T-helper 17 cell (primary cell): ENCODE results near the gene TNFAIP1. TPM values are rescaled to one million over a fixed set of nuclear protein-coding genes. Genes with fewer than 3 reads are reported as not detected.
A peak's percentile ranks its signal among the peaks of the same experiment; 100 is the strongest.

ENCODE experiments used
- ATAC-seq: fragments of 150-1000 bp; cut with Tn5 transposase; 2 replicates; pipeline ENCODE4 v1.10.0; 2021; ENCODE audit warnings: mild to moderate bottlenecking, moderate library complexity
- DNase-seq, 3 donors: peaks; one replicate each; pipeline versions ENCODE4 v3.0.0 to v3.0.0-alpha.2; 2020 to 2021
- H3K9me3 ChIP-seq: one replicate; pipeline ENCODE4 v1.7.0; 2013; ENCODE audit warnings: low read length, mild to moderate bottlenecking; ENCODE audit not compliant: control insufficient read depth, poor library complexity, severe bottlenecking
- H3K27ac Mint-ChIP-seq: one replicate; pipeline ENCODE4 v1.8.0; 2022; ENCODE audit warnings: mild to moderate bottlenecking, moderate library complexity, mixed read lengths
- H3K27me3 Mint-ChIP-seq: one replicate; pipeline ENCODE4 v1.8.0; 2022; ENCODE audit warnings: mixed read lengths
- H3K36me3 Mint-ChIP-seq: one replicate; pipeline ENCODE4 v1.8.0; 2022; ENCODE audit warnings: low read depth, mixed read lengths
- H3K4me1 Mint-ChIP-seq: one replicate; pipeline ENCODE4 v1.8.0; 2022; ENCODE audit warnings: mild to moderate bottlenecking, mixed read lengths
- H3K4me3 Mint-ChIP-seq: one replicate; pipeline ENCODE4 v1.8.0; 2022; ENCODE audit warnings: mild to moderate bottlenecking, moderate library complexity, mixed read lengths
- total RNA-seq, 4 donors: library from RNA in 2 of 4; stranded (reverse) in 2 of 4; gene quantifications; one replicate each; pipeline ENCODE4 v1.2.3 and lab custom pipeline; 2022 to 2026

The TNFAIP1 gene
- total RNA-seq, 2 donors from 2014 or later = 8.8 to 14.0 TPM

- peak overlapping the region; percentile 60 for H3K27ac Mint-ChIP-seq
- H3K4me3 Mint-ChIP-seq = peak overlapping the region; percentile 97
- H3K27me3 Mint-ChIP-seq = no peaks in the 10 kb centered on the region
- no peaks in the 10 kb centered on the region for H3K36me3 Mint-ChIP-seq
- ATAC-seq = no peak
- no peaks in the 10 kb centered on the region for H3K9me3 ChIP-seq
- H3K4me1 Mint-ChIP-seq = peaks cover 13% of the 10 kb centered on the region
- DNase-seq = no peak
Observed at GRCh38 chr17:28372945-28373274, 37.3 kb downstream of the TNFAIP1 start.

- H3K4me1 Mint-ChIP-seq = peaks cover 23% of the 10 kb centered on the region
- no peaks in the 10 kb centered on the region for H3K27me3 Mint-ChIP-seq
- DNase-seq (no peak), ATAC-seq (no peak)
- no peak overlapping the region for H3K4me3 Mint-ChIP-seq
- H3K27ac Mint-ChIP-seq = no peak overlapping the region
- H3K9me3 ChIP-seq = no peaks in the 10 kb centered on the region
- peaks cover 7% of the 10 kb centered on the region for H3K36me3 Mint-ChIP-seq
Observed at GRCh38 chr17:28379814-28380801, 44.5 kb downstream of the TNFAIP1 start.

- no peak for DNase-seq
- no peak for ATAC-seq
- Mint-ChIP-seq H3K27ac (no peak overlapping the region), H3K36me3 (peaks cover 7% of the 10 kb centered on the region), H3K4me3 (no peak overlapping the region), H3K27me3 (no peaks in the 10 kb centered on the region), H3K4me1 (peaks cover 29% of the 10 kb centered on the region)
- no peaks in the 10 kb centered on the region for H3K9me3 ChIP-seq
Observed at GRCh38 chr17:28381141-28381825, 45.7 kb downstream of the TNFAIP1 start.

GRCh38 chr17:28384281-28385036 lies 48.9 kb downstream of the TNFAIP1 start:
- Mint-ChIP-seq H3K4me3 (peak overlapping the region; percentile 94), H3K27me3 (no peaks in the 10 kb centered on the region), H3K4me1 (peaks cover 22% of the 10 kb centered on the region), H3K27ac (peak overlapping the region; percentile 91), H3K36me3 (peaks cover 2% of the 10 kb centered on the region)
- no peaks in the 10 kb centered on the region for H3K9me3 ChIP-seq
- ATAC-seq (peak; percentile 94), DNase-seq (peak in 2 of 3 donors; percentile 46)

GRCh38 chr17:28385037-28385400 lies 49.5 kb downstream of the TNFAIP1 start:
- H3K9me3 ChIP-seq = no peaks in the 10 kb centered on the region
- peak; percentile 14 for ATAC-seq
- H3K4me3 Mint-ChIP-seq = peak overlapping the region; percentile 94
- H3K4me1 Mint-ChIP-seq = peaks cover 23% of the 10 kb centered on the region
- H3K27me3 Mint-ChIP-seq = no peaks in the 10 kb centered on the region
- H3K27ac Mint-ChIP-seq = peak overlapping the region; percentile 91
- no peak for DNase-seq
- peaks cover 5% of the 10 kb centered on the region for H3K36me3 Mint-ChIP-seq

GRCh38 chr17:28385406-28385805 lies 49.8 kb downstream of the TNFAIP1 start:
- peak overlapping the region; percentile 91 for H3K27ac Mint-ChIP-seq
- H3K4me1 Mint-ChIP-seq = peaks cover 23% of the 10 kb centered on the region

GRCh38 chr17:28386391-28386790 lies 50.8 kb downstream of the TNFAIP1 start:
- H3K4me1 Mint-ChIP-seq = peaks cover 21% of the 10 kb centered on the region
- peaks cover 8% of the 10 kb centered on the region for H3K36me3 Mint-ChIP-seq
- no peaks in the 10 kb centered on the region for H3K27me3 Mint-ChIP-seq
- H3K9me3 ChIP-seq = no peaks in the 10 kb centered on the region
- H3K27ac Mint-ChIP-seq = no peak overlapping the region
- ATAC-seq = no peak
- H3K4me3 Mint-ChIP-seq = no peak overlapping the region
- no peak for DNase-seq

More at GRCh38 chr17:28385406-28385805, 49.8 kb downstream of the TNFAIP1 start:
- no peaks in the 10 kb centered on the region for H3K27me3 Mint-ChIP-seq
- peak; percentile 4 for ATAC-seq
- DNase-seq = no peak
- H3K36me3 Mint-ChIP-seq = peaks cover 6% of the 10 kb centered on the region
- H3K4me3 Mint-ChIP-seq = peak overlapping the region; percentile 94
- H3K9me3 ChIP-seq = no peaks in the 10 kb centered on the region

GRCh38 chr17:28388106-28388505 lies 52.5 kb downstream of the TNFAIP1 start:
- no peak for ATAC-seq
- Mint-ChIP-seq H3K27me3 (no peaks in the 10 kb centered on the region), H3K27ac (no peak overlapping the region), H3K4me3 (no peak overlapping the region), H3K36me3 (peaks cover 8% of the 10 kb centered on the region), H3K4me1 (peaks cover 19% of the 10 kb centered on the region)
- no peak for DNase-seq
- H3K9me3 ChIP-seq = no peaks in the 10 kb centered on the region

- H3K4me1 Mint-ChIP-seq = peaks cover 17% of the 10 kb centered on the region
Observed at GRCh38 chr17:28390141-28390540, 54.6 kb downstream of the TNFAIP1 start.

GRCh38 chr17:28390563-28390962 lies 55.0 kb downstream of the TNFAIP1 start:
- H3K9me3 ChIP-seq = no peaks in the 10 kb centered on the region
- Mint-ChIP-seq H3K36me3 (peaks cover 11% of the 10 kb centered on the region), H3K4me1 (peaks cover 13% of the 10 kb centered on the region), H3K4me3 (no peak overlapping the region), H3K27me3 (no peaks in the 10 kb centered on the region), H3K27ac (no peak overlapping the region)
- DNase-seq (no peak), ATAC-seq (no peak)

More at GRCh38 chr17:28390141-28390540, 54.6 kb downstream of the TNFAIP1 start:
- Mint-ChIP-seq H3K36me3 (peaks cover 11% of the 10 kb centered on the region), H3K27ac (no peak overlapping the region), H3K4me3 (no peak overlapping the region), H3K27me3 (no peaks in the 10 kb centered on the region)
- no peak for ATAC-seq
- DNase-seq = no peak
- no peaks in the 10 kb centered on the region for H3K9me3 ChIP-seq

GRCh38 chr17:28390984-28391383 lies 55.4 kb downstream of the TNFAIP1 start:
- DNase-seq (no peak), ATAC-seq (no peak)
- no peaks in the 10 kb centered on the region for H3K9me3 ChIP-seq
- peaks cover 13% of the 10 kb centered on the region for H3K4me1 Mint-ChIP-seq
- no peaks in the 10 kb centered on the region for H3K27me3 Mint-ChIP-seq
- H3K27ac Mint-ChIP-seq = no peak overlapping the region
- H3K4me3 Mint-ChIP-seq = no peak overlapping the region
- peaks cover 11% of the 10 kb centered on the region for H3K36me3 Mint-ChIP-seq

GRCh38 chr17:28391401-28391800 lies 55.8 kb downstream of the TNFAIP1 start:
- H3K36me3 Mint-ChIP-seq = peaks cover 11% of the 10 kb centered on the region
- H3K4me1 Mint-ChIP-seq = peaks cover 11% of the 10 kb centered on the region
- DNase-seq (no peak), ATAC-seq (no peak)
- H3K27me3 Mint-ChIP-seq = no peaks in the 10 kb centered on the region
- H3K9me3 ChIP-seq = no peaks in the 10 kb centered on the region
- no peak overlapping the region for H3K4me3 Mint-ChIP-seq
- no peak overlapping the region for H3K27ac Mint-ChIP-seq

GRCh38 chr17:28392491-28392890 lies 56.9 kb downstream of the TNFAIP1 start:
- Mint-ChIP-seq H3K27me3 (no peaks in the 10 kb centered on the region), H3K27ac (no peak overlapping the region), H3K36me3 (peaks cover 11% of the 10 kb centered on the region), H3K4me1 (peaks cover 11% of the 10 kb centered on the region), H3K4me3 (no peak overlapping the region)
- ATAC-seq (no peak), DNase-seq (no peak)
- no peaks in the 10 kb centered on the region for H3K9me3 ChIP-seq
